Panc1 (cell line): ENCODE data around the gene CAMKK1. TPM values are rescaled to one million over a fixed set of nuclear protein-coding genes. Genes with fewer than 3 reads are reported as not detected.

Source experiments
- ATAC-seq: fragments of 200-7000 bp; cut with Tn5 transposase; 2 replicates; pipeline ENCODE4 v1.9.1; 2020; ENCODE audit warnings: mild to moderate bottlenecking, moderate library complexity
- BruUV-seq: library from RNA; stranded (reverse); fragments of 400-500 nt; replicated peaks from 2 replicates; lab custom pipeline; 2021; lab: Mats Ljungman, UMichigan
- CTCF ChIA-PET: fragments of 300-600 bp; sonication (Branson Sonifier 250); formaldehyde crosslinking; loops from one replicate; lab custom pipeline; 2022; ENCODE audit warnings: antibody characterized with exemption; lab: Charles Lee
- POLR2A ChIA-PET: fragments of 300-600 bp; sonication (Branson Sonifier 250); formaldehyde crosslinking; loops from one replicate; lab custom pipeline; 2022; ENCODE audit warnings: antibody characterized with exemption; lab: Charles Lee
- DNase-seq: peaks from one replicate; pipeline ENCODE4 v3.0.0-alpha.2; 2010; ENCODE audit warnings: low read depth, low spot score
- H3K27ac ChIP-seq: 2 replicates; pipeline ENCODE4 v1.5.1; 2011; ENCODE audit warnings: mild to moderate bottlenecking, low read length, inconsistent platforms
- H3K27me3 ChIP-seq: fragments of 200-500 bp; sonication (Bioruptor generic); 2 replicates; pipeline ENCODE4 v1.6.0; 2014; ENCODE audit warnings: low read length, inconsistent platforms; ENCODE audit not compliant: control insufficient read depth, insufficient read depth
- H3K36me3 ChIP-seq: fragments of 200-500 bp; sonication (Bioruptor generic); 2 replicates; pipeline ENCODE4 v1.5.1; 2014; ENCODE audit warnings: inconsistent platforms, mild to moderate bottlenecking, low read length, moderate library complexity; ENCODE audit not compliant: control insufficient read depth, insufficient read depth
- H3K4me1 ChIP-seq: 2 replicates; pipeline ENCODE4 v1.5.1; 2011; ENCODE audit warnings: inconsistent platforms, mild to moderate bottlenecking, low read length, moderate library complexity; ENCODE audit not compliant: control insufficient read depth, insufficient read depth
- H3K4me3 ChIP-seq, 2 experiments: 2 replicates each; pipeline ENCODE4 v1.5.1; 2011 to 2012; ENCODE audit warnings: low read depth in 2 of 2, low read length in 2 of 2, mild to moderate bottlenecking in 2 of 2, inconsistent platforms in 1 of 2, moderate library complexity in 1 of 2
- H3K9me3 ChIP-seq: fragments of 200-500 bp; sonication (Bioruptor generic); 2 replicates; pipeline ENCODE4 v1.5.1; 2014; ENCODE audit warnings: low read depth, mild to moderate bottlenecking, inconsistent platforms, low read length, moderate library complexity; ENCODE audit not compliant: control insufficient read depth, insufficient read depth
- CTCF ChIP-seq: fragments of 450-650 bp; IDR thresholded peaks from 2 replicates; pipeline ENCODE4 v1.5.1; 2017; ENCODE audit warnings: mild to moderate bottlenecking
- POLR2AphosphoS5 ChIP-seq: IDR thresholded peaks from 2 replicates; pipeline ENCODE4 v1.6.1; 2012; ENCODE audit warnings: mild to moderate bottlenecking, low read depth, low read length, moderate library complexity
- REST ChIP-seq, 2 experiments: IDR thresholded peaks; 2 replicates each; pipeline ENCODE4 v1.6.1; 2011 to 2012; ENCODE audit warnings: low read depth in 2 of 2, control low read depth in 1 of 2, low read length in 1 of 2, mild to moderate bottlenecking in 1 of 2, moderate library complexity in 1 of 2; ENCODE audit not compliant: insufficient read depth in 1 of 2
- SIN3A ChIP-seq: IDR thresholded peaks from 2 replicates; pipeline ENCODE4 v1.6.1; 2012; ENCODE audit warnings: low read depth, mild to moderate bottlenecking, low read length, moderate library complexity, borderline replicate concordance; ENCODE audit not compliant: insufficient read depth
- TCF7L2 ChIP-seq: IDR thresholded peaks from 2 replicates; pipeline ENCODE4 v1.6.1; 2011; ENCODE audit warnings: mild to moderate bottlenecking, low read depth, low read length, inconsistent platforms
- in situ Hi-C: cut with HindIII; loops from 2 replicates; pipeline ENCODE4 v1.10.0; 2016; ENCODE audit warnings: low sequenced_read_pairs, low pct_unique_long_range_greater_than_20kb
- intact Hi-C: fragments of 100-400 bp; cut with micrococcal nuclease; formaldehyde crosslinking; loops from one replicate; pipeline ENCODE4 v1.10.0; 2022; ENCODE audit not compliant: unreplicated experiment
- total RNA-seq: library from RNA; stranded (reverse); gene quantifications from one replicate; pipeline ENCODE4 v1.2.1, GENCODE V29; 2021; ENCODE audit not compliant: unreplicated experiment

The CAMKK1 gene
- total RNA-seq, 1 experiment from 2014 or later: 6.7 TPM

- no TSS peak for BruUV-seq
- Histone ChIP-seq H3K27ac (peak overlapping the region; percentile 39; the same call in 1 of the 2 replicates), H3K9me3 (no peaks in the 10 kb centered on the region), H3K27me3 (no peaks in the 10 kb centered on the region), H3K4me1 (peaks cover 8% of the 10 kb centered on the region), H3K36me3 (no peaks in the 10 kb centered on the region; the same call in 1 of the 2 replicates), H3K4me3 (peak overlapping the region; percentile 47 to 73; a peak in 3 of 4 replicates)
- intact Hi-C loops: no loop called here
- TF ChIP-seq REST (IDR thresholded peaks at IDR 0.05; ENCODE audit: insufficient read depth in 1 of 2, low read depth in 2 of 2, low read length in 1 of 2): no peak
- TF ChIP-seq CTCF: no peak; the same call in 1 of the 2 replicates
- TF ChIP-seq SIN3A: no peak; the same call in 1 of the 2 replicates
- no peak for TF ChIP-seq TCF7L2
- TF ChIP-seq POLR2AphosphoS5: no peak
- CTCF ChIA-PET: interaction anchor here (0.6 to 1.5 kb wide), 5 partner anchors 51 to 687 kb away, joined by 3 to 5 read pairs (median 4); no protein-coding TSS in a partner anchor
- ATAC-seq (no peak), DNase-seq (no peak)
- in situ Hi-C loops: no loop called here
- POLR2A ChIA-PET: no interaction called here
Measured at GRCh38 chr17:3846437-3847164, 46.3 kb downstream of the CAMKK1 start.

GRCh38 chr17:3845621-3846436 is 47.0 kb downstream of the CAMKK1 start, which contains the start of gene NCBP3:
TSS of gene NCBP3 (minus strand) at chr17:3846246. CDS start at chr17:3846223, 23 bp downstream.
- intact Hi-C loops (no loop called here), in situ Hi-C loops (no loop called here)
- ChIA-PET POLR2A (no interaction called here), CTCF (interaction anchor here (0.6 to 1.5 kb wide), 4 partner anchors 50 to 498 kb away, joined by 3 to 5 read pairs (median 4); no protein-coding TSS in a partner anchor)
- Histone ChIP-seq H3K4me3 (peak within 1 kb of the TSS; percentile 69 to 73), H3K9me3 (no peaks in the 10 kb centered on the region), H3K4me1 (peaks cover 8% of the 10 kb centered on the region), H3K27me3 (no peaks in the 10 kb centered on the region), H3K36me3 (no peaks in the 10 kb centered on the region; the same call in 1 of the 2 replicates), H3K27ac (peak within 1 kb of the TSS; percentile 70)
- peak; percentile 99 for ATAC-seq
- BruUV-seq: no TSS peak
- DNase-seq: peak; percentile 43
- peak; percentile 88; the same call in 1 of the 2 replicates for TF ChIP-seq SIN3A
- no peak for TF ChIP-seq TCF7L2
- peak; percentile 98 for TF ChIP-seq CTCF
- TF ChIP-seq POLR2AphosphoS5: peak; percentile 60
- no peak for TF ChIP-seq REST (IDR thresholded peaks at IDR 0.05; ENCODE audit: insufficient read depth in 1 of 2, low read depth in 2 of 2, low read length in 1 of 2)
